ENCODE data around the gene TNFAIP8L3. TPM values are rescaled to one million over a fixed set of nuclear protein-coding genes. Genes with fewer than 3 reads are reported as not detected.

TNFAIP8L3 gene
- total RNA-seq, 1 experiment from 2014 or later, result not detected

GRCh38 chr15:51074926-51075325 is 19.8 kb downstream of the TNFAIP8L3 start:
- H3K79me2 ChIP-seq (ENCODE audit: low read length), result no peaks in the 10 kb centered on the region
- H3K36me3 ChIP-seq (ENCODE audit: insufficient read depth, low read length), result no peaks in the 10 kb centered on the region
- no peak overlapping the region for H3K27ac ChIP-seq (ENCODE audit: low read length)
- H3K4me2 ChIP-seq (ENCODE audit: low read depth, low read length, poor library complexity, severe bottlenecking), result no peak overlapping the region
- no peaks in the 10 kb centered on the region for H3K9me3 ChIP-seq (ENCODE audit: low read length)
- DNase-seq, result no peak
- peaks cover under 1% of the 10 kb centered on the region; the same call in 1 of the 2 replicates for H3K4me1 ChIP-seq (ENCODE audit: low read length)
- H3K9me2 ChIP-seq (replicated peaks; ENCODE audit: insufficient read depth, low read length), result no peaks in the 10 kb centered on the region
- no peaks in the 10 kb centered on the region for H4K20me1 ChIP-seq (ENCODE audit: insufficient read depth, low read depth, low read length)
- H3K27me3 ChIP-seq (ENCODE audit: low read length), result no peaks in the 10 kb centered on the region
- H3K4me3 ChIP-seq (ENCODE audit: low read length), result no peak overlapping the region
- H3K9ac ChIP-seq (ENCODE audit: low read length), result no peak overlapping the region
- no peak overlapping the region for H2AFZ ChIP-seq (ENCODE audit: low read length)

- no peaks in the 10 kb centered on the region for H3K9me2 ChIP-seq (replicated peaks; ENCODE audit: insufficient read depth, low read length)
- no peaks in the 10 kb centered on the region for H3K9me3 ChIP-seq (ENCODE audit: low read length)
- peaks cover 3% of the 10 kb centered on the region; the same call in 1 of the 2 replicates for H3K4me1 ChIP-seq (ENCODE audit: low read length)
- no peaks in the 10 kb centered on the region for H3K36me3 ChIP-seq (ENCODE audit: insufficient read depth, low read length)
- H2AFZ ChIP-seq (ENCODE audit: low read length), result no peak overlapping the region
- H3K4me2 ChIP-seq (ENCODE audit: low read depth, low read length, poor library complexity, severe bottlenecking), result no peak overlapping the region
- no peak for DNase-seq
- H3K27me3 ChIP-seq (ENCODE audit: low read length), result no peaks in the 10 kb centered on the region
- no peak overlapping the region for H3K27ac ChIP-seq (ENCODE audit: low read length)
- no peaks in the 10 kb centered on the region for H3K79me2 ChIP-seq (ENCODE audit: low read length)
- H3K4me3 ChIP-seq (ENCODE audit: low read length), result no peak overlapping the region
- no peaks in the 10 kb centered on the region for H4K20me1 ChIP-seq (ENCODE audit: insufficient read depth, low read depth, low read length)
- H3K9ac ChIP-seq (ENCODE audit: low read length), result no peak overlapping the region
Measured at GRCh38 chr15:51071578-51071977, 23.1 kb downstream of the TNFAIP8L3 start.

- H3K27me3 ChIP-seq (ENCODE audit: low read length), result no peaks in the 10 kb centered on the region
- H3K4me1 ChIP-seq (ENCODE audit: low read length), result peaks cover 3% of the 10 kb centered on the region; the same call in 1 of the 2 replicates
- no peak overlapping the region for H3K4me2 ChIP-seq (ENCODE audit: low read depth, low read length, poor library complexity, severe bottlenecking)
- no peak overlapping the region for H3K27ac ChIP-seq (ENCODE audit: low read length)
- no peak overlapping the region for H3K4me3 ChIP-seq (ENCODE audit: low read length)
- H3K36me3 ChIP-seq (ENCODE audit: insufficient read depth, low read length), result no peaks in the 10 kb centered on the region
- H3K9me2 ChIP-seq (replicated peaks; ENCODE audit: insufficient read depth, low read length), result no peaks in the 10 kb centered on the region
- no peaks in the 10 kb centered on the region for H3K9me3 ChIP-seq (ENCODE audit: low read length)
- H3K9ac ChIP-seq (ENCODE audit: low read length), result no peak overlapping the region
- no peaks in the 10 kb centered on the region for H3K79me2 ChIP-seq (ENCODE audit: low read length)
- H4K20me1 ChIP-seq (ENCODE audit: insufficient read depth, low read depth, low read length), result no peaks in the 10 kb centered on the region
- H2AFZ ChIP-seq (ENCODE audit: low read length), result no peak overlapping the region
- DNase-seq, result no peak
Measured at GRCh38 chr15:51069983-51070382, 24.7 kb downstream of the TNFAIP8L3 start.

- no peaks in the 10 kb centered on the region for H3K9me3 ChIP-seq (ENCODE audit: low read length)
- no peak for DNase-seq
- H3K4me2 ChIP-seq (ENCODE audit: low read depth, low read length, poor library complexity, severe bottlenecking), result no peak overlapping the region
- no peaks in the 10 kb centered on the region for H3K79me2 ChIP-seq (ENCODE audit: low read length)
- H2AFZ ChIP-seq (ENCODE audit: low read length), result no peak overlapping the region
- H3K9me2 ChIP-seq (replicated peaks; ENCODE audit: insufficient read depth, low read length), result no peaks in the 10 kb centered on the region
- H3K9ac ChIP-seq (ENCODE audit: low read length), result no peak overlapping the region
- peaks cover 3% of the 10 kb centered on the region; the same call in 1 of the 2 replicates for H3K4me1 ChIP-seq (ENCODE audit: low read length)
- H3K27me3 ChIP-seq (ENCODE audit: low read length), result no peaks in the 10 kb centered on the region
- no peak overlapping the region for H3K4me3 ChIP-seq (ENCODE audit: low read length)
- no peak overlapping the region for H3K27ac ChIP-seq (ENCODE audit: low read length)
- no peaks in the 10 kb centered on the region for H3K36me3 ChIP-seq (ENCODE audit: insufficient read depth, low read length)
- H4K20me1 ChIP-seq (ENCODE audit: insufficient read depth, low read depth, low read length), result no peaks in the 10 kb centered on the region
Measured at GRCh38 chr15:51067510-51067909, 27.2 kb downstream of the TNFAIP8L3 start.

GRCh38 chr15:51065781-51066180 is 28.9 kb downstream of the TNFAIP8L3 start:
- no peaks in the 10 kb centered on the region for H3K79me2 ChIP-seq (ENCODE audit: low read length)

GRCh38 chr15:51065261-51065660 is 29.4 kb downstream of the TNFAIP8L3 start:
- no peaks in the 10 kb centered on the region for H3K27me3 ChIP-seq (ENCODE audit: low read length)
- H3K36me3 ChIP-seq (ENCODE audit: insufficient read depth, low read length), result no peaks in the 10 kb centered on the region
- no peak overlapping the region for H3K4me3 ChIP-seq (ENCODE audit: low read length)
- no peaks in the 10 kb centered on the region for H3K9me2 ChIP-seq (replicated peaks; ENCODE audit: insufficient read depth, low read length)
- no peak overlapping the region for H3K27ac ChIP-seq (ENCODE audit: low read length)
- H3K9me3 ChIP-seq (ENCODE audit: low read length), result no peaks in the 10 kb centered on the region
- no peak overlapping the region for H3K9ac ChIP-seq (ENCODE audit: low read length)
- peaks cover 3% of the 10 kb centered on the region; the same call in 1 of the 2 replicates for H3K4me1 ChIP-seq (ENCODE audit: low read length)
- H3K4me2 ChIP-seq (ENCODE audit: low read depth, low read length, poor library complexity, severe bottlenecking), result no peak overlapping the region
- H4K20me1 ChIP-seq (ENCODE audit: insufficient read depth, low read depth, low read length), result no peaks in the 10 kb centered on the region
- DNase-seq, result no peak
- no peak overlapping the region for H2AFZ ChIP-seq (ENCODE audit: low read length)
- no peaks in the 10 kb centered on the region for H3K79me2 ChIP-seq (ENCODE audit: low read length)

More at GRCh38 chr15:51065781-51066180, 28.9 kb downstream of the TNFAIP8L3 start:
- Histone ChIP-seq H3K4me3 (ENCODE audit: low read length) (no peak overlapping the region), H3K9ac (ENCODE audit: low read length) (no peak overlapping the region), H3K36me3 (ENCODE audit: insufficient read depth, low read length) (no peaks in the 10 kb centered on the region), H3K27me3 (ENCODE audit: low read length) (no peaks in the 10 kb centered on the region), H3K9me2 (replicated peaks; ENCODE audit: insufficient read depth, low read length) (no peaks in the 10 kb centered on the region), H3K9me3 (ENCODE audit: low read length) (no peaks in the 10 kb centered on the region), H3K27ac (ENCODE audit: low read length) (no peak overlapping the region), H4K20me1 (ENCODE audit: insufficient read depth, low read depth, low read length) (no peaks in the 10 kb centered on the region), H2AFZ (ENCODE audit: low read length) (no peak overlapping the region), H3K4me2 (ENCODE audit: low read depth, low read length, poor library complexity, severe bottlenecking) (no peak overlapping the region), H3K4me1 (ENCODE audit: low read length) (peaks cover 3% of the 10 kb centered on the region; the same call in 1 of the 2 replicates)
- no peak for DNase-seq

- Histone ChIP-seq H3K79me2 (ENCODE audit: low read length) (no peaks in the 10 kb centered on the region), H3K4me1 (ENCODE audit: low read length) (no peaks in the 10 kb centered on the region)
Measured at GRCh38 chr15:51062736-51063135, 32.0 kb downstream of the TNFAIP8L3 start.

GRCh38 chr15:51060030-51060673 is 34.6 kb downstream of the TNFAIP8L3 start:
- no peaks in the 10 kb centered on the region for H3K9me3 ChIP-seq (ENCODE audit: low read length)
- no peak overlapping the region for H3K4me3 ChIP-seq (ENCODE audit: low read length)
- no peak for DNase-seq
- no peaks in the 10 kb centered on the region; the same call in 1 of the 2 replicates for H3K4me1 ChIP-seq (ENCODE audit: low read length)
- H3K9me2 ChIP-seq (replicated peaks; ENCODE audit: insufficient read depth, low read length), result no peaks in the 10 kb centered on the region
- no peaks in the 10 kb centered on the region for H3K27me3 ChIP-seq (ENCODE audit: low read length)
- no peak overlapping the region for H3K27ac ChIP-seq (ENCODE audit: low read length)
- no peaks in the 10 kb centered on the region for H4K20me1 ChIP-seq (ENCODE audit: insufficient read depth, low read depth, low read length)
- no peak overlapping the region for H2AFZ ChIP-seq (ENCODE audit: low read length)
- H3K79me2 ChIP-seq (ENCODE audit: low read length), result no peaks in the 10 kb centered on the region
- no peak overlapping the region for H3K9ac ChIP-seq (ENCODE audit: low read length)
- no peak overlapping the region for H3K4me2 ChIP-seq (ENCODE audit: low read depth, low read length, poor library complexity, severe bottlenecking)
- H3K36me3 ChIP-seq (ENCODE audit: insufficient read depth, low read length), result no peaks in the 10 kb centered on the region

More at GRCh38 chr15:51062736-51063135, 32.0 kb downstream of the TNFAIP8L3 start:
- H3K27ac ChIP-seq (ENCODE audit: low read length), result no peak overlapping the region
- no peak for DNase-seq
- H3K4me2 ChIP-seq (ENCODE audit: low read depth, low read length, poor library complexity, severe bottlenecking), result no peak overlapping the region
- H3K9me2 ChIP-seq (replicated peaks; ENCODE audit: insufficient read depth, low read length), result no peaks in the 10 kb centered on the region
- H3K9ac ChIP-seq (ENCODE audit: low read length), result no peak overlapping the region
- H4K20me1 ChIP-seq (ENCODE audit: insufficient read depth, low read depth, low read length), result no peaks in the 10 kb centered on the region
- no peaks in the 10 kb centered on the region for H3K9me3 ChIP-seq (ENCODE audit: low read length)
- no peak overlapping the region for H3K4me3 ChIP-seq (ENCODE audit: low read length)
- H3K36me3 ChIP-seq (ENCODE audit: insufficient read depth, low read length), result no peaks in the 10 kb centered on the region
- H2AFZ ChIP-seq (ENCODE audit: low read length), result no peak overlapping the region
- H3K27me3 ChIP-seq (ENCODE audit: low read length), result no peaks in the 10 kb centered on the region
